PFSK-1 (cell line): Measurements from ENCODE around the gene KIAA1549.

Experiments used
- FOXP2 ChIP-seq: optimal IDR thresholded peaks from 2 replicates; pipeline ENCODE3; 2011; ENCODE audit warnings: borderline replicate concordance, control low read depth, inconsistent platforms; ENCODE audit not compliant: insufficient read depth; ENCODE audit errors: extremely low read length, extremely low read depth
- POLR2AphosphoS5 ChIP-seq: IDR thresholded peaks from 2 replicates; pipeline ENCODE4 v1.6.1; 2012; ENCODE audit warnings: low read depth, mild to moderate bottlenecking, control low read depth, low read length, moderate library complexity
- REST ChIP-seq, 2 experiments: IDR thresholded peaks; 2 replicates each; pipeline versions ENCODE4 v1.6.1 to v1.8.0; 2011 to 2012; ENCODE audit warnings: low read depth in 2 of 2, low read length in 2 of 2, control low read depth in 1 of 2, inconsistent platforms in 1 of 2, mild to moderate bottlenecking in 1 of 2, moderate library complexity in 1 of 2; ENCODE audit not compliant: insufficient read depth in 1 of 2
- SIN3A ChIP-seq: IDR thresholded peaks from 2 replicates; pipeline ENCODE4 v1.6.1; 2012; ENCODE audit warnings: mild to moderate bottlenecking, low read length, moderate library complexity, borderline replicate concordance; ENCODE audit not compliant: insufficient read depth
- TAF1 ChIP-seq: IDR thresholded peaks from 2 replicates; pipeline ENCODE4 v1.6.1; 2012; ENCODE audit warnings: low read length, control low read depth, borderline replicate concordance; ENCODE audit not compliant: insufficient read depth

Gene KIAA1549

GRCh38 chr7:138916275-138916674 lies 64.9 kb downstream of the KIAA1549 start:
- no peak for TF ChIP-seq POLR2AphosphoS5
- TF ChIP-seq REST (IDR thresholded peaks at IDR 0.05; ENCODE audit: insufficient read depth in 1 of 2, low read depth in 2 of 2, low read length in 2 of 2) = no peak
- no peak for TF ChIP-seq TAF1
- TF ChIP-seq SIN3A = no peak
- TF ChIP-seq FOXP2 = no peak

GRCh38 chr7:138913783-138914182 lies 67.4 kb downstream of the KIAA1549 start:
- TF ChIP-seq FOXP2 = no peak
- no peak for TF ChIP-seq SIN3A
- TF ChIP-seq POLR2AphosphoS5 = no peak
- no peak for TF ChIP-seq TAF1

GRCh38 chr7:138911007-138911406 lies 70.2 kb downstream of the KIAA1549 start:
- TF ChIP-seq SIN3A = no peak
- no peak for TF ChIP-seq POLR2AphosphoS5
- TF ChIP-seq TAF1 = no peak
- no peak for TF ChIP-seq REST (IDR thresholded peaks at IDR 0.05; ENCODE audit: insufficient read depth in 1 of 2, low read depth in 2 of 2, low read length in 2 of 2)
- no peak for TF ChIP-seq FOXP2

- TF ChIP-seq POLR2AphosphoS5 (no peak), REST (IDR thresholded peaks at IDR 0.05; ENCODE audit: insufficient read depth in 1 of 2, low read depth in 2 of 2, low read length in 2 of 2) (no peak), SIN3A (no peak), FOXP2 (no peak), TAF1 (no peak)
These were observed 73.3 kb downstream of the KIAA1549 start for GRCh38 chr7:138907850-138908249.

- no peak for TF ChIP-seq REST (IDR thresholded peaks at IDR 0.05; ENCODE audit: insufficient read depth in 1 of 2, low read depth in 2 of 2, low read length in 2 of 2)
- no peak for TF ChIP-seq TAF1
- TF ChIP-seq SIN3A = no peak
- no peak for TF ChIP-seq POLR2AphosphoS5
- TF ChIP-seq FOXP2 = no peak
These were observed 73.9 kb downstream of the KIAA1549 start for GRCh38 chr7:138907201-138907847.
